ENCODE measurements around the gene OTOF.

DNA sequence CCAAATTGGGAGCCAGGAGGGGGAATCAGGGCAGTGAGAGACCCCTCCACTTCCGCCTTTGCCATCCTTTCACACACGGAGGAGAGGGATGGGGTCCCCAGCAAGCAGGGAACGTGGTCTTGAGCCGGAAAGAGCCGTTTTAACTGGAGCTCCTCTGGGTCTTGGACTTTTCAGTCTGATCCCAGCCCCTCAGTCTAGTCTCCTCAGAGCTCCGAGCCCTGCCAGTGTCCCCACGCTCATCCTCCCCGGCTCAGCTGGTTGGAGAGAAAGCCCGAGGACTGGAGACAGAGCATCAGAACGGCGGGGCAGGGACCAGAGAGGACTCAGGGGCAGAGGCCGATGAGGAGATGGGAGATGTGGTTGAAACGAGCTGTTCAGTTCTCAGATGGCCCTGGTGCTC, 26.1 kb upstream of the OTOF start:
- TF ChIP-seq, protein P1, sequence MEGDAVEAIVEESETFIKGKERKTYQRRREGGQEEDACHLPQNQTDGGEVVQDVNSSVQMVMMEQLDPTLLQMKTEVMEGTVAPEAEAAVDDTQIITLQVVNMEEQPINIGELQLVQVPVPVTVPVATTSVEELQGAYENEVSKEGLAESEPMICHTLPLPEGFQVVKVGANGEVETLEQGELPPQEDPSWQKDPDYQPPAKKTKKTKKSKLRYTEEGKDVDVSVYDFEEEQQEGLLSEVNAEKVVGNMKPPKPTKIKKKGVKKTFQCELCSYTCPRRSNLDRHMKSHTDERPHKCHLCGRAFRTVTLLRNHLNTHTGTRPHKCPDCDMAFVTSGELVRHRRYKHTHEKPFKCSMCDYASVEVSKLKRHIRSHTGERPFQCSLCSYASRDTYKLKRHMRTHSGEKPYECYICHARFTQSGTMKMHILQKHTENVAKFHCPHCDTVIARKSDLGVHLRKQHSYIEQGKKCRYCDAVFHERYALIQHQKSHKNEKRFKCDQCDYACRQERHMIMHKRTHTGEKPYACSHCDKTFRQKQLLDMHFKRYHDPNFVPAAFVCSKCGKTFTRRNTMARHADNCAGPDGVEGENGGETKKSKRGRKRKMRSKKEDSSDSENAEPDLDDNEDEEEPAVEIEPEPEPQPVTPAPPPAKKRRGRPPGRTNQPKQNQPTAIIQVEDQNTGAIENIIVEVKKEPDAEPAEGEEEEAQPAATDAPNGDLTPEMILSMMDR (conservative IDR thresholded peaks at IDR 0.05): no peak
- TF ChIP-seq ZFX (IDR thresholded peaks at IDR 0.05): no peak

Data from C4-2B (cell line).